HCT116 (cell line): ENCODE measurements around the gene ROBO1. TPM values are rescaled to one million over a fixed set of nuclear protein-coding genes. Genes with fewer than 3 reads are reported as not detected.

Experiments used
- ATAC-seq: fragments of 200-7000 bp; cut with Tn5 transposase; 2 replicates; pipeline ENCODE4 v1.9.1; 2020; ENCODE audit warnings: mild to moderate bottlenecking, moderate library complexity
- BruUV-seq: library from RNA; stranded (reverse); fragments of 400-500 nt; replicated peaks from 2 replicates; lab custom pipeline; 2021; lab: Mats Ljungman, UMichigan
- CTCF ChIA-PET: fragments of 300-600 bp; sonication (Branson Sonifier 250); formaldehyde crosslinking; loops from one replicate; lab custom pipeline; 2021; ENCODE audit warnings: antibody characterized with exemption; lab: Charles Lee
- POLR2A ChIA-PET: fragments of 300-600, 350-600 bp; sonication (Branson Sonifier 250); formaldehyde crosslinking; loops from one replicate; lab custom pipeline; 2021; ENCODE audit warnings: antibody characterized with exemption; lab: Charles Lee
- RAD21 ChIA-PET, 2 experiments: fragments of 300-600 bp; sonication (Branson Sonifier 250); formaldehyde crosslinking; loops; one replicate each; lab custom pipeline; 2023; ENCODE audit warnings: low total read pairs in 2 of 2; ENCODE audit not compliant: uncharacterized antibody in 2 of 2, unreplicated experiment in 2 of 2, low non-redundant PET in 1 of 2; lab: Charles Lee
- DNase-seq: peaks from one replicate; pipeline ENCODE4 v3.0.0-alpha.2; 2010; ENCODE audit warnings: low read depth, low spot score
- H2AFZ ChIP-seq: fragments of 200-600 bp; shearing (Covaris generic), sonication (generic); 2 replicates; pipeline ENCODE4 v1.6.1; 2017; ENCODE audit warnings: low read depth, mixed run types, mixed read lengths, antibody characterized with exemption, low read length; ENCODE audit not compliant: poor library complexity, severe bottlenecking
- H3K27ac ChIP-seq: 2 replicates; pipeline ENCODE4 v1.5.1; 2012; ENCODE audit warnings: low read depth, low read length
- H3K27me3 ChIP-seq: fragments of 200-600 bp; sonication (generic); 2 replicates; pipeline ENCODE4 v1.6.1; 2016; ENCODE audit warnings: mixed run types, low read length, mixed read lengths; ENCODE audit not compliant: insufficient read depth
- H3K36me3 ChIP-seq, 2 experiments: fragments of 200-500 bp in 1 of 2; fragments of 200-600 bp in 1 of 2; sonication (Bioruptor generic) in 1 of 2; sonication (generic) in 1 of 2; 2 replicates each; pipeline versions ENCODE4 v1.5.1 to v1.6.1; 2014 to 2016; ENCODE audit warnings: low read length in 2 of 2, inconsistent platforms in 1 of 2, mixed read lengths in 1 of 2, mixed run types in 1 of 2; ENCODE audit not compliant: insufficient read depth in 2 of 2, control insufficient read depth in 1 of 2
- H3K4me1 ChIP-seq, 2 experiments: fragments of 200-600 bp in 1 of 2; sonication (generic) in 1 of 2; 2 replicates each; pipeline versions ENCODE4 v1.5.1 to v1.6.1; 2012 to 2017; ENCODE audit warnings: low read length in 2 of 2, inconsistent platforms in 1 of 2, mild to moderate bottlenecking in 1 of 2, mixed read lengths in 1 of 2, mixed run types in 1 of 2, moderate library complexity in 1 of 2; ENCODE audit not compliant: insufficient read depth in 2 of 2, control insufficient read depth in 1 of 2
- H3K4me2 ChIP-seq: fragments of 200-600 bp; sonication (generic); 2 replicates; pipeline ENCODE4 v1.6.1; 2017; ENCODE audit warnings: mixed run types, low read length, mixed read lengths
- H3K4me3 ChIP-seq, 2 experiments: fragments of 200-600 bp in 1 of 2; sonication (generic) in 1 of 2; replicated peaks in 1 of 2; 2 replicates each; pipeline ENCODE4 v1.5.1; 2011 to 2016; ENCODE audit warnings: low read length in 2 of 2, control low read depth in 1 of 2, low read depth in 1 of 2, mild to moderate bottlenecking in 1 of 2, mixed read lengths in 1 of 2, mixed run types in 1 of 2
- H3K79me2 ChIP-seq: fragments of 200-600 bp; sonication (generic); 2 replicates; pipeline ENCODE4 v1.6.1; 2017; ENCODE audit warnings: mild to moderate bottlenecking, mixed run types, low read length, moderate library complexity, mixed read lengths; ENCODE audit not compliant: insufficient read depth
- H3K9ac ChIP-seq: fragments of 200-600 bp; sonication (generic); 2 replicates; pipeline ENCODE4 v1.6.1; 2016; ENCODE audit warnings: low read length, mixed read lengths
- H3K9me2 ChIP-seq: fragments of 200-600 bp; sonication (generic), shearing (Covaris generic); 2 replicates; pipeline ENCODE4 v1.6.1; 2017; ENCODE audit warnings: mixed run types, mild to moderate bottlenecking, moderate library complexity; ENCODE audit not compliant: insufficient read depth
- H3K9me3 ChIP-seq, 2 experiments: fragments of 200-500 bp in 1 of 2; fragments of 200-600 bp in 1 of 2; sonication (Bioruptor generic) in 1 of 2; sonication (generic) in 1 of 2; 2 replicates each; pipeline ENCODE4 v1.6.1; 2014 to 2017; ENCODE audit warnings: low read length in 2 of 2, mixed read lengths in 2 of 2, inconsistent platforms in 1 of 2, low read depth in 1 of 2, mild to moderate bottlenecking in 1 of 2, mixed run types in 1 of 2, moderate library complexity in 1 of 2; ENCODE audit not compliant: control insufficient read depth in 1 of 2, insufficient read depth in 1 of 2
- H4K20me1 ChIP-seq: fragments of 200-600 bp; sonication (generic), shearing (Covaris generic); 2 replicates; pipeline ENCODE4 v1.6.1; 2017; ENCODE audit warnings: mixed run types, mild to moderate bottlenecking, moderate library complexity; ENCODE audit not compliant: insufficient read depth
- CEBPB ChIP-seq: IDR thresholded peaks from 2 replicates; pipeline ENCODE4 v1.6.1; 2012; ENCODE audit warnings: low read depth
- EGR1 ChIP-seq: IDR thresholded peaks from 2 replicates; pipeline ENCODE4 v1.6.1; 2012; ENCODE audit warnings: low read depth
- ELF1 ChIP-seq: IDR thresholded peaks from 2 replicates; pipeline ENCODE4 v1.6.1; 2012; ENCODE audit warnings: low read depth, borderline replicate concordance
- EZH2 ChIP-seq: fragments of 200-600 bp; sonication (generic); IDR thresholded peaks from 2 replicates; pipeline ENCODE4 v1.6.1; 2017; ENCODE audit warnings: antibody characterized with exemption, mixed run types
- EZH2phosphoT487 ChIP-seq: fragments of 200-600 bp; IDR thresholded peaks from 2 replicates; pipeline ENCODE4 v1.6.1; 2018; ENCODE audit warnings: antibody characterized with exemption, borderline replicate concordance
- FOSL1 ChIP-seq: IDR thresholded peaks from 2 replicates; pipeline ENCODE4 v1.6.1; 2012; ENCODE audit warnings: low read depth
- POLR2AphosphoS5 ChIP-seq: IDR thresholded peaks from 2 replicates; pipeline ENCODE4 v1.6.1; 2011; ENCODE audit warnings: mild to moderate bottlenecking, low read depth, low read length, moderate library complexity
- SIN3A ChIP-seq: IDR thresholded peaks from 2 replicates; pipeline ENCODE4 v1.6.1; 2012; ENCODE audit warnings: low read depth
- SP1 ChIP-seq: IDR thresholded peaks from 2 replicates; pipeline ENCODE4 v1.6.1; 2012; ENCODE audit warnings: low read depth
- SRF ChIP-seq: IDR thresholded peaks from 2 replicates; pipeline ENCODE4 v1.6.1; 2012; ENCODE audit warnings: low read depth
- YY1 ChIP-seq: IDR thresholded peaks from 2 replicates; pipeline ENCODE4 v1.6.1; 2011; ENCODE audit warnings: low read length, low read depth, moderate library complexity, mild to moderate bottlenecking; ENCODE audit not compliant: insufficient replicate concordance; ENCODE audit errors: extremely low read depth
- ZFX ChIP-seq: fragments of 450-650 bp; IDR thresholded peaks from 2 replicates; pipeline ENCODE4 v1.6.1; 2017
- ZNF274 ChIP-seq: fragments of 200-500 bp; sonication (Bioruptor generic); IDR thresholded peaks from 2 replicates; pipeline ENCODE4 v1.6.1; 2014; ENCODE audit warnings: mild to moderate bottlenecking, low read depth, low read length, inconsistent platforms
- intact Hi-C: fragments of 100-400 bp; cut with micrococcal nuclease; formaldehyde crosslinking; loops from 2 replicates; pipeline ENCODE4 v1.10.0; 2022
- total RNA-seq: library from RNA; stranded (reverse); gene quantifications from one replicate; pipeline ENCODE4 v1.2.1, GENCODE V29; 2021; ENCODE audit not compliant: unreplicated experiment
- TF ChIP-seq, protein P1 (sequence below): IDR thresholded peaks from 2 replicates; pipeline ENCODE4 v1.6.1; 2012
- TF ChIP-seq, protein P2 (sequence below): IDR thresholded peaks from 2 replicates; pipeline ENCODE4 v1.6.1; 2012; ENCODE audit warnings: low read depth

Gene ROBO1
- total RNA-seq, 1 experiment from 2014 or later: 0.27 TPM

DNA sequence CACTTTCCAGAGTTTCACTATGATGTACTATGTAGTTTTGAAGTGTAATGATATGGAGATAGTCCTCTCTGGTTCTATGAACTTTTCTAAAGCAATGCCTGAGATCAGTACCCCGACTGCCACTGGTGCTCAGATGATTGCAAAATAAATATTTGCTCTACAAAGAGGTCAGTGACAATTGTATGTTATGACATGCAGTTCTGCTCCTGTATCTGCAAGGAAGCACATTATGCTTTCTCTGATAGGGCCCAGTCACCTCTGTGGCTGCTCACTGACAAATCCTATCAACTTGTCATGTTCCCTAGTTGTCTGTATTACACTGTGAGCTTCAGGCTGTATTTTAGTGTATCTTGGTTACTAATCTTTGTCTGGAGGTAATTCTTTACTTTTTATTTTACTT lies 362.6 kb downstream of the ROBO1 start:
- CTCF ChIA-PET: no interaction called here
- BruUV-seq: no TSS peak

DNA sequence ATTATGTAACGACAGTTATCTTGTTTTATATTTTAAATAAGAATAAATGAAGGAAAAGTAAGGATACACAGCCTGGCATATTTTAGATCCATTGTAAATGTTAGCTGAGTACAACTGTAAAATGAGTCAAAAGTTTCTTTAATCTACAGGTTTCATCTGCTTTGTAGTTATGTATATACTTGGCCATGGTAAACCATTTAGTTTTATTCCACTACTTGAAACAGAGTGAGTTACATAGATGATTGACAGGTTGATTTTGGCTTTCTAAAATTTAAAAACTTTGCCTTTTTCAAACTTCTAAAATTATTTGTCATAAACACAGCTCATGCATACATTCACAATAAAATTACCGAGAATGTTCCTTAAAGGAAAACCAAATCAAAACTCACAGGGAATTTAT lies 371.2 kb downstream of the ROBO1 start:
- TF ChIP-seq FOSL1: no peak
- no peak for TF ChIP-seq ELF1
- TF ChIP-seq EGR1: no peak
- no peak for TF ChIP-seq EZH2
- TF ChIP-seq POLR2AphosphoS5: no peak
- no peak for TF ChIP-seq ZNF274
- no peak for TF ChIP-seq SP1
- no peak for TF ChIP-seq YY1
- TF ChIP-seq, protein P1, sequence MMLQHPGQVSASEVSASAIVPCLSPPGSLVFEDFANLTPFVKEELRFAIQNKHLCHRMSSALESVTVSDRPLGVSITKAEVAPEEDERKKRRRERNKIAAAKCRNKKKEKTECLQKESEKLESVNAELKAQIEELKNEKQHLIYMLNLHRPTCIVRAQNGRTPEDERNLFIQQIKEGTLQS: no peak
- no peak for TF ChIP-seq CEBPB
- no peak for TF ChIP-seq EZH2phosphoT487
- TF ChIP-seq ZFX: no peak
- TF ChIP-seq SRF: no peak
- TF ChIP-seq, protein P2, sequence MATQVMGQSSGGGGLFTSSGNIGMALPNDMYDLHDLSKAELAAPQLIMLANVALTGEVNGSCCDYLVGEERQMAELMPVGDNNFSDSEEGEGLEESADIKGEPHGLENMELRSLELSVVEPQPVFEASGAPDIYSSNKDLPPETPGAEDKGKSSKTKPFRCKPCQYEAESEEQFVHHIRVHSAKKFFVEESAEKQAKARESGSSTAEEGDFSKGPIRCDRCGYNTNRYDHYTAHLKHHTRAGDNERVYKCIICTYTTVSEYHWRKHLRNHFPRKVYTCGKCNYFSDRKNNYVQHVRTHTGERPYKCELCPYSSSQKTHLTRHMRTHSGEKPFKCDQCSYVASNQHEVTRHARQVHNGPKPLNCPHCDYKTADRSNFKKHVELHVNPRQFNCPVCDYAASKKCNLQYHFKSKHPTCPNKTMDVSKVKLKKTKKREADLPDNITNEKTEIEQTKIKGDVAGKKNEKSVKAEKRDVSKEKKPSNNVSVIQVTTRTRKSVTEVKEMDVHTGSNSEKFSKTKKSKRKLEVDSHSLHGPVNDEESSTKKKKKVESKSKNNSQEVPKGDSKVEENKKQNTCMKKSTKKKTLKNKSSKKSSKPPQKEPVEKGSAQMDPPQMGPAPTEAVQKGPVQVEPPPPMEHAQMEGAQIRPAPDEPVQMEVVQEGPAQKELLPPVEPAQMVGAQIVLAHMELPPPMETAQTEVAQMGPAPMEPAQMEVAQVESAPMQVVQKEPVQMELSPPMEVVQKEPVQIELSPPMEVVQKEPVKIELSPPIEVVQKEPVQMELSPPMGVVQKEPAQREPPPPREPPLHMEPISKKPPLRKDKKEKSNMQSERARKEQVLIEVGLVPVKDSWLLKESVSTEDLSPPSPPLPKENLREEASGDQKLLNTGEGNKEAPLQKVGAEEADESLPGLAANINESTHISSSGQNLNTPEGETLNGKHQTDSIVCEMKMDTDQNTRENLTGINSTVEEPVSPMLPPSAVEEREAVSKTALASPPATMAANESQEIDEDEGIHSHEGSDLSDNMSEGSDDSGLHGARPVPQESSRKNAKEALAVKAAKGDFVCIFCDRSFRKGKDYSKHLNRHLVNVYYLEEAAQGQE: no peak

More for the DNA sequence above, 362.6 kb downstream of the ROBO1 start:
- Histone ChIP-seq H3K27ac (no peak overlapping the region), H4K20me1 (no peaks in the 10 kb centered on the region), H3K9me2 (no peaks in the 10 kb centered on the region), H3K36me3 (no peaks in the 10 kb centered on the region), H3K27me3 (no peaks in the 10 kb centered on the region), H3K4me1 (no peaks in the 10 kb centered on the region), H3K9me3 (peaks cover 0 to 15% of the 10 kb centered on the region in 2 experiments; a peak in 3 of 4 replicates), H3K4me3 (no peak overlapping the region), H3K79me2 (no peaks in the 10 kb centered on the region), H2AFZ (no peak overlapping the region), H3K9ac (no peak overlapping the region), H3K4me2 (no peak overlapping the region)
- DNase-seq (no peak), ATAC-seq (no peak)
- ChIA-PET POLR2A (no interaction called here), RAD21 (no interaction called here)
- TF ChIP-seq SIN3A: no peak
- TF ChIP-seq FOSL1: no peak
- intact Hi-C loops: no loop called here

More for the DNA sequence above, 371.2 kb downstream of the ROBO1 start:
- Histone ChIP-seq H3K4me2 (no peak overlapping the region), H3K4me1 (no peaks in the 10 kb centered on the region), H3K4me3 (no peak overlapping the region), H3K9me3 (peaks cover 8 to 14% of the 10 kb centered on the region in 2 experiments; a peak in 2 of 4 replicates), H3K79me2 (no peaks in the 10 kb centered on the region), H2AFZ (no peak overlapping the region), H3K9ac (no peak overlapping the region), H3K36me3 (no peaks in the 10 kb centered on the region), H3K27me3 (no peaks in the 10 kb centered on the region), H3K27ac (no peak overlapping the region), H4K20me1 (no peaks in the 10 kb centered on the region), H3K9me2 (no peaks in the 10 kb centered on the region)
- ChIA-PET RAD21 (no interaction called here), POLR2A (no interaction called here), CTCF (no interaction called here)
- no TSS peak for BruUV-seq
- intact Hi-C loops: no loop called here
- no peak for ATAC-seq
- DNase-seq: no peak
